Cardiac fibroblast (primary cell): ENCODE measurements around the gene GPATCH2L.

Source experiments
- DNase-seq, 2 donors: peaks; one replicate each; pipeline versions ENCODE4 v3.0.0 to v3.0.0-alpha.2; 2010; ENCODE audit warnings: low read depth in 2 of 2
- H3K4me3 ChIP-seq, 2 donors: replicated peaks in 1 of 2; 1 replicate in 1 of 2; 2 replicates in 1 of 2; pipeline ENCODE4 v1.5.1; 2011; ENCODE audit warnings: low read depth in 2 of 2, low read length in 2 of 2, mild to moderate bottlenecking in 2 of 2, moderate library complexity in 1 of 2
- CTCF ChIP-seq: IDR thresholded peaks from one replicate; pipeline ENCODE4 v1.5.1; 2011; ENCODE audit warnings: low read depth, mild to moderate bottlenecking, low read length, inconsistent platforms

GPATCH2L gene

GRCh38 chr14:76151398-76152332 lies at the start of gene GPATCH2L:
GPATCH2L (plus strand) TSS chr14:76151922; CDS start chr14:76154364, 2,442 bp downstream.
- peak within 1 kb of the TSS; percentile 97 to 100 for H3K4me3 ChIP-seq
- no peak for TF ChIP-seq CTCF
- DNase-seq: peak; percentile 88 to 90

GRCh38 chr14:76104802-76105355 lies 46.8 kb upstream of the GPATCH2L start:
- no peak overlapping the region for H3K4me3 ChIP-seq
- DNase-seq: no peak
- TF ChIP-seq CTCF: no peak

- TF ChIP-seq CTCF: no peak
- H3K4me3 ChIP-seq: no peak overlapping the region
- DNase-seq: no peak
Measured at GRCh38 chr14:76106188-76106587, 45.5 kb upstream of the GPATCH2L start.

GRCh38 chr14:76109087-76109880 lies 42.4 kb upstream of the GPATCH2L start:
- no peak overlapping the region for H3K4me3 ChIP-seq
- TF ChIP-seq CTCF: no peak
- DNase-seq: no peak

GRCh38 chr14:76112889-76113624 lies 38.7 kb upstream of the GPATCH2L start:
- H3K4me3 ChIP-seq: no peak overlapping the region
- no peak for TF ChIP-seq CTCF
- no peak for DNase-seq

- H3K4me3 ChIP-seq: no peak overlapping the region
- TF ChIP-seq CTCF: no peak
- DNase-seq: no peak
Measured at GRCh38 chr14:76113691-76114090, 38.0 kb upstream of the GPATCH2L start.
